KOPT-K1 (cell line): ENCODE measurements around the gene CD164L2.
A peak's percentile ranks its signal among the peaks of the same experiment; 100 is the strongest.

Experiments
- H3K27ac ChIP-seq: fragments of 200-600 bp; sonication (generic); 2 replicates; pipeline ENCODE4 v1.5.1; 2016; ENCODE audit warnings: antibody characterized with exemption, mild to moderate bottlenecking, low read depth, low read length; ENCODE audit not compliant: poor library complexity, severe bottlenecking
- H3K36me3 ChIP-seq: fragments of 200-600 bp; sonication (generic); 2 replicates; pipeline ENCODE4 v1.5.1; 2017; ENCODE audit warnings: antibody characterized with exemption, mild to moderate bottlenecking, low read length, moderate library complexity; ENCODE audit not compliant: insufficient read depth
- H3K9me3 ChIP-seq: fragments of 200-600 bp; sonication (generic); 2 replicates; pipeline ENCODE4 v1.5.1; 2017; ENCODE audit warnings: antibody characterized with exemption, low read length, mild to moderate bottlenecking; ENCODE audit not compliant: insufficient read depth, poor library complexity, severe bottlenecking

CD164L2 gene

DNA sequence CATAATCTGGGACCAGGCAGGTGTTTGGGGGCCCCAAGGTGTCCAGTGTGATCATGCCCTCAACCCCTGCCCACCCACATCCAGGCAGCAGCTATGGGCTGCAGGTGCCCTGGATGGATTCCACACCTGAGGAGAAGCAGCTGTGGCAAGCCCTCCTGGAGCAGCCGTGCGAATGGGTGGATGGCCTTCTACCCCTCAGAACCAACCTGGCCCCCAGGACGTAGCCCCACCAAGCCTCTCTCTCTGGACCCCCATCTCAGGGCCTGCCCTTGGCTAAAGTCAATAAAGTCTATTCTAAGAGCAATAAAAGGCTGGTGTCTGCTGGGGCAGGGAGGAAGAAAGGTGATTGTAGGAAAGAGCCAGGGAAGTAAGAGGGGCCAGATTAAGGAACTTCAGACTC, 29.5 kb downstream of the CD164L2 start:
- Histone ChIP-seq H3K27ac (no peak overlapping the region), H3K9me3 (no peaks in the 10 kb centered on the region), H3K36me3 (peaks cover 6% of the 10 kb centered on the region; the same call in 1 of the 2 replicates)

GRCh38 chr1:27353166-27353565, 30.0 kb downstream of the CD164L2 start:
- no peaks in the 10 kb centered on the region for H3K9me3 ChIP-seq
- peaks cover 6% of the 10 kb centered on the region; the same call in 1 of the 2 replicates for H3K36me3 ChIP-seq

GRCh38 chr1:27351541-27352107, 31.5 kb downstream of the CD164L2 start:
- H3K9me3 ChIP-seq: no peaks in the 10 kb centered on the region
- H3K27ac ChIP-seq: no peak overlapping the region
- peaks cover 6% of the 10 kb centered on the region; the same call in 1 of the 2 replicates for H3K36me3 ChIP-seq

More at GRCh38 chr1:27353166-27353565, 30.0 kb downstream of the CD164L2 start:
- H3K27ac ChIP-seq: no peak overlapping the region

- H3K27ac ChIP-seq: no peak overlapping the region
- no peaks in the 10 kb centered on the region for H3K9me3 ChIP-seq
- peaks cover 11% of the 10 kb centered on the region; the same call in 1 of the 2 replicates for H3K36me3 ChIP-seq
Measured at GRCh38 chr1:27350663-27351540, 32.2 kb downstream of the CD164L2 start.

DNA sequence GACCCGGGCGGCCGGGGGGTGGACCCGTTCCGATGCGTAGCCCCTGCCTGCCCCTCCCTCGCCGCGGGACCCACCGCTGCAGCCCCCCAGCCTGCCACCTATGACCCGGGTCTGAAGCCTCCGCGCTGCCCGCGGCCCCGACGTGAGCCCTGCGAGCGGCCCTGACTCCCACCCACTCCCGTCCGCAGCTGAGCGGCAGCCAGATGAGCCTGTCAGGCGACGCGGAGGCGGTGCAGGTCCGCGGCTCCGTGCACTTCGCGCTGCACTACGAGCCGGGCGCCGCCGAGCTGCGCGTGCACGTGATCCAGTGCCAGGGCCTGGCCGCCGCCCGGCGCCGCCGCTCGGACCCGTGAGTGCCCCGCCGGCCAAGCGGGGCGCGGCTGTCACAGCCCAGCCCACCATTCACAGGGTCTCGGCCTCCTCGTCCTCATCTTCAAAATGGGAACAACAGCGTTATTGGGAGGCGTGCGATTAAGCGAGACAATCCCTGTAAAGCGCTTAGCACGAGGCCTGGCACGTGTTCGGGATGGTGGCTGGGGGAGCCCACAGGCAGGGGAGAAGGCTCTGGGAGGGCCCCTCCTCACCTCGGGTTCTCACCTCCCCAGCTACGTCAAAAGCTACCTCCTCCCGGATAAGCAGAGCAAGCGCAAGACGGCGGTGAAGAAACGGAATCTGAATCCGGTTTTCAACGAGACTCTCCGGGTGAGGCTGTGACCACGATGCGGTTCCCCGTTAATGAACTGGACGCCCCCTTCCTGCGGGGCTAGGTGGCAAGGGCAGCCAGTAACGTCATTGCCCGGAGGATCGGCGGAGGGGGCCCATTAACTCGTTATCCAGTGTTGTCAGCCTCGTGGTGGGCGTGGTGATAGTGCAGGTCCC, 33.1 kb downstream of the CD164L2 start:
- H3K9me3 ChIP-seq: no peaks in the 10 kb centered on the region
- peaks cover 20% of the 10 kb centered on the region; the same call in 1 of the 2 replicates for H3K36me3 ChIP-seq

GRCh38 chr1:27348861-27349783, 34.0 kb downstream of the CD164L2 start:
- Histone ChIP-seq H3K27ac (no peak overlapping the region), H3K9me3 (no peaks in the 10 kb centered on the region), H3K36me3 (peaks cover 21% of the 10 kb centered on the region; the same call in 1 of the 2 replicates)

More for the DNA sequence above, 33.1 kb downstream of the CD164L2 start:
- H3K27ac ChIP-seq: no peak overlapping the region

DNA sequence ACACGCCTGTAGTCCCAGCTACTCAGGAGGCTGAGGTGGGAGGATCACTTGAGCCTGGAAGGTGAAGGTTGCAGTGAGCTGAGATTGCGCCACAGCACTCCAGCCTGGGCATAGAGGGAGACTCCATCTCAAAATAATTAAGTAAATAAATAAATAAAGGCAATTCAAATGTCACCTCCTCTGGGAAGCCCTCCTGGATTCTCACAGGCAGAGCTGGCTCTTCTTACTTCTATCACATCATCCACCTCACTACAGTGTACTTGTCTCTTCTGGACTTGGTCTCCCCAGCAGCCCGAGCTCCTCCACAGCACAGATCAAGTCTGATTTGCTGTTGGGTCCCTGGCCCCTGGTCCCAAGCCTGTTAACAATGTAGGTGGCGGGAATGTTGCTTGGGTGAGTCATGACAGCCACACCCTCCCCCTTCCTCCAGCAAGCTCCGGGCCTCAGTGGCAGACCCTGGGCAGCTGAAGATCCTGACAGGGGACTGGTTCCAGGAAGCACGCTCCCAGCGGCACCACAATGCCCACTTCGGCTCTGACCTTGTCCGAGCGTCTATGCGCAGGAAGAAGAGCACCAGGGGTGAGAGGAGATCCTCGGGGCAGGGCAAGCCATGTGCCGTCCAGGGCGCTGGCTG, 36.0 kb downstream of the CD164L2 start:
- no peak overlapping the region for H3K27ac ChIP-seq
- peaks cover 15% of the 10 kb centered on the region; the same call in 1 of the 2 replicates for H3K36me3 ChIP-seq
- H3K9me3 ChIP-seq: no peaks in the 10 kb centered on the region

- Histone ChIP-seq H3K27ac (no peak overlapping the region), H3K9me3 (no peaks in the 10 kb centered on the region), H3K36me3 (peaks cover 15% of the 10 kb centered on the region; the same call in 1 of the 2 replicates)
Measured at GRCh38 chr1:27346357-27346756, 36.8 kb downstream of the CD164L2 start.

DNA sequence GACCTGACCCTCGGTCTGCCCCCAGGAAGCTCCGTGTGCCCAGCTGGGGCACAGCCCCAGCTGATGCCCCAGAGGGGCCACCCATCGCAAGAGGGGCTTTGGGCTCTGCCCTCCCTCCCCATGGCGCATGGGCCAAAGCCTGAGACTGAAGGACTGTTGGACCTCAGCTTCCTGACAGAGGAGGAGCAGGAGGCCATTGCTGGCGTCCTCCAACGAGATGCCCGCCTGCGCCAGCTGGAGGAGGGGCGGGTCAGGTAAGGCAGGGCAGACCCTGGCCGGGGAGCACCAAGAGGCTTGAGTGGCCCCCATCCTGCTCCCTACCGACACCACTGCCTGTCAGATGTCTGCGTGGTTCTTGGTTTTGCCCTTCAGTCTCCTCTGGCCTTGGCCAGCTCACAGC, 37.9 kb downstream of the CD164L2 start:
- no peak overlapping the region for H3K27ac ChIP-seq
- H3K36me3 ChIP-seq: peaks cover 15% of the 10 kb centered on the region; the same call in 1 of the 2 replicates
- H3K9me3 ChIP-seq: no peaks in the 10 kb centered on the region

DNA sequence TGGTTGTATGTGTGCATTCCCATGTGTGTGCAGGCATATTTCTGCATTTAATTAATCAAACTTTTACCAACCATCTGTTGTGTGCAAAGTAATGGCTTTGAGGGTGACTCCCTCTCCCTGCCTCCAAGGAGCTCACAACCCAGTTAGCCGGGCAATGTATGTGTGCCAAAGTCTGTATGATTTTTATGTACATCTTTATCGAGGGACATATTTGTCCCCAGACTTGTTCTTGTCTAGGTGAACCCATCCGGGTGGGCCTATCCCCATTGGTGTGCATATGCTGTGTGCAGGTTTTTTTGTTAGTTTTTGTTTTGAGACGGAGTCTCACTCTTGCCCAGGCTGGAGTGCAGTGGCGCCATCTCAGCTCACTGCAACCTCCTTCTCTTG, 39.5 kb downstream of the CD164L2 start:
- peaks cover 19% of the 10 kb centered on the region; the same call in 1 of the 2 replicates for H3K36me3 ChIP-seq
- no peaks in the 10 kb centered on the region for H3K9me3 ChIP-seq
- peak overlapping the region; percentile 86 for H3K27ac ChIP-seq

- peaks cover 22% of the 10 kb centered on the region; the same call in 1 of the 2 replicates for H3K36me3 ChIP-seq
- H3K27ac ChIP-seq: peak overlapping the region; percentile 86
- H3K9me3 ChIP-seq: no peaks in the 10 kb centered on the region
Measured at GRCh38 chr1:27342778-27343638, 40.1 kb downstream of the CD164L2 start.

DNA sequence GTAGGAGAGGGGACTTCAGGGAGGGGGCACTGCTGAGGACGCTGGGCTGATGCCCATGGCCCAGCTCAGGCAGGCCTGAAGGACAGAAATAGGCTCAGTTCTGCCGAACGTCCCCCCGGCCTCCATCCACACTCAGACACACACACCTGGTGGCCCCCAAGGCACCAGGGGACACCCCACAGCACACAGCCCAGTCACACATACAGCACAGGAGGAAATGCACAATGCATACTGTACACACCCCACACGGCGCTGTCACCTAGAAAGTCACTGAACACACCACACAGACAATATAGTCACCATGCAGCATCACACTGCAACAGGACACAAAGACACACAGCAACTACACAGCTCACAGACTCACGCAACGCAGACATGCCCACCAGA, 40.7 kb downstream of the CD164L2 start:
- Histone ChIP-seq H3K9me3 (no peaks in the 10 kb centered on the region), H3K36me3 (peaks cover 22% of the 10 kb centered on the region; the same call in 1 of the 2 replicates), H3K27ac (peak overlapping the region; percentile 86)
